SK-N-SH treated with all-trans-retinoic acid at 6 μM for 48 hours (cell line): ENCODE data around the gene SARS1.

Experiments
- ATAC-seq: fragments of 200-7000 bp; cut with Tn5 transposase; 3 replicates; pipeline ENCODE4 v1.9.1; 2020; ENCODE audit warnings: mild to moderate bottlenecking, moderate library complexity
- ARNTL ChIP-seq: fragments of 450-650 bp; formaldehyde crosslinking; IDR thresholded peaks from 2 replicates; pipeline ENCODE4 v1.5.0; 2020; ENCODE audit warnings: low read depth, mild to moderate bottlenecking, moderate library complexity, borderline replicate concordance
- BACH2 ChIP-seq: fragments of 250-450 bp; sonication (Bioruptor Pico); IDR thresholded peaks from 2 replicates; pipeline ENCODE4 v1.9.0; 2021; ENCODE audit warnings: mild to moderate bottlenecking, borderline replicate concordance
- CSDC2 ChIP-seq: fragments of 250-450 bp; sonication (Bioruptor Pico); IDR thresholded peaks from 2 replicates; pipeline ENCODE4 v1.5.0; 2020; ENCODE audit warnings: mild to moderate bottlenecking, moderate library complexity
- ESRRG ChIP-seq: fragments of 250-450 bp; sonication (Bioruptor Pico); IDR thresholded peaks from 2 replicates; pipeline ENCODE4 v1.6.1; 2021; ENCODE audit warnings: mild to moderate bottlenecking
- GLIS3 ChIP-seq: fragments of 250-450 bp; sonication (Bioruptor Pico); IDR thresholded peaks from 2 replicates; pipeline ENCODE4 v1.5.0; 2020; ENCODE audit warnings: mild to moderate bottlenecking, moderate library complexity
- ISL1 ChIP-seq: fragments of 250-450 bp; sonication (Bioruptor Pico); IDR thresholded peaks from 2 replicates; pipeline ENCODE4 v2.1.2; 2022; ENCODE audit warnings: mild to moderate bottlenecking, moderate library complexity
- OSR1 ChIP-seq: fragments of 250-450 bp; sonication (Bioruptor Pico); IDR thresholded peaks from 2 replicates; pipeline ENCODE4 v1.8.0; 2022; ENCODE audit warnings: moderate library complexity, mild to moderate bottlenecking, inconsistent platforms
- PPARA ChIP-seq: fragments of 250-450 bp; sonication (Bioruptor Pico); IDR thresholded peaks from 2 replicates; pipeline ENCODE4 v1.5.0; 2020; ENCODE audit warnings: mild to moderate bottlenecking, borderline replicate concordance
- RARB ChIP-seq: fragments of 250-450 bp; sonication (Bioruptor Pico); IDR thresholded peaks from 2 replicates; pipeline ENCODE4 v1.8.0; 2021; ENCODE audit warnings: mild to moderate bottlenecking, moderate library complexity
- SNAI2 ChIP-seq: fragments of 250-450 bp; sonication (Bioruptor Pico); IDR thresholded peaks from 2 replicates; pipeline ENCODE4 v1.5.0; 2020; ENCODE audit warnings: mild to moderate bottlenecking, moderate library complexity
- TOX ChIP-seq: fragments of 250-450 bp; sonication (Bioruptor Pico); IDR thresholded peaks from 2 replicates; pipeline ENCODE4 v1.8.0; 2021; ENCODE audit warnings: mild to moderate bottlenecking, moderate library complexity, borderline replicate concordance
- ZC3H10 ChIP-seq: fragments of 250-450 bp; sonication (Bioruptor Pico); IDR thresholded peaks from 2 replicates; pipeline ENCODE4 v1.5.1; 2021; ENCODE audit warnings: mild to moderate bottlenecking, moderate library complexity
- ZFP3 ChIP-seq: fragments of 250-450 bp; sonication (Bioruptor Pico); IDR thresholded peaks from 2 replicates; pipeline ENCODE4 v1.5.0; 2020; ENCODE audit warnings: mild to moderate bottlenecking, moderate library complexity
- ZFP30 ChIP-seq: fragments of 450-650 bp; formaldehyde crosslinking; IDR thresholded peaks from 2 replicates; pipeline ENCODE4 v1.5.0; 2022; ENCODE audit warnings: mild to moderate bottlenecking, moderate library complexity
- ZNF565 ChIP-seq: fragments of 450-650 bp; formaldehyde crosslinking; conservative IDR thresholded peaks from 2 replicates; pipeline ENCODE4 v1.5.0; 2020; ENCODE audit warnings: low read depth, mild to moderate bottlenecking, moderate library complexity
- ZNF70 ChIP-seq: fragments of 450-650 bp; formaldehyde crosslinking; IDR thresholded peaks from 2 replicates; pipeline ENCODE4 v1.5.0; 2020; ENCODE audit warnings: mild to moderate bottlenecking, moderate library complexity
- ZNF8 ChIP-seq: fragments of 450-650 bp; formaldehyde crosslinking; IDR thresholded peaks from 2 replicates; pipeline ENCODE4 v1.5.0; 2020; ENCODE audit warnings: mild to moderate bottlenecking, moderate library complexity
- TF ChIP-seq, protein P1 (sequence below): fragments of 250-450 bp; sonication (Bioruptor Pico); IDR thresholded peaks from 2 replicates; pipeline ENCODE4 v1.5.1; 2020; ENCODE audit warnings: low read depth, mild to moderate bottlenecking, moderate library complexity
- TF ChIP-seq, protein P2 (sequence below): fragments of 250-450 bp; sonication (Bioruptor Pico); IDR thresholded peaks from 2 replicates; pipeline ENCODE4 v1.5.0; 2020; ENCODE audit warnings: mild to moderate bottlenecking, moderate library complexity
- TF ChIP-seq, protein P3 (sequence below): fragments of 250-450 bp; sonication (Bioruptor Pico); IDR thresholded peaks from 2 replicates; pipeline ENCODE4 v1.8.0; 2020; ENCODE audit warnings: mild to moderate bottlenecking, moderate library complexity, borderline replicate concordance
- TF ChIP-seq, protein P4 (sequence below): fragments of 250-450 bp; sonication (Bioruptor Pico); IDR thresholded peaks from 2 replicates; pipeline ENCODE4 v1.8.0; 2021; ENCODE audit warnings: low read depth, mild to moderate bottlenecking, moderate library complexity, borderline replicate concordance
- TF ChIP-seq, protein P5 (sequence below): fragments of 250-450 bp; sonication (Bioruptor Pico); IDR thresholded peaks from 2 replicates; pipeline ENCODE4 v1.5.1; 2021; ENCODE audit warnings: mild to moderate bottlenecking, moderate library complexity

SARS1 gene

DNA sequence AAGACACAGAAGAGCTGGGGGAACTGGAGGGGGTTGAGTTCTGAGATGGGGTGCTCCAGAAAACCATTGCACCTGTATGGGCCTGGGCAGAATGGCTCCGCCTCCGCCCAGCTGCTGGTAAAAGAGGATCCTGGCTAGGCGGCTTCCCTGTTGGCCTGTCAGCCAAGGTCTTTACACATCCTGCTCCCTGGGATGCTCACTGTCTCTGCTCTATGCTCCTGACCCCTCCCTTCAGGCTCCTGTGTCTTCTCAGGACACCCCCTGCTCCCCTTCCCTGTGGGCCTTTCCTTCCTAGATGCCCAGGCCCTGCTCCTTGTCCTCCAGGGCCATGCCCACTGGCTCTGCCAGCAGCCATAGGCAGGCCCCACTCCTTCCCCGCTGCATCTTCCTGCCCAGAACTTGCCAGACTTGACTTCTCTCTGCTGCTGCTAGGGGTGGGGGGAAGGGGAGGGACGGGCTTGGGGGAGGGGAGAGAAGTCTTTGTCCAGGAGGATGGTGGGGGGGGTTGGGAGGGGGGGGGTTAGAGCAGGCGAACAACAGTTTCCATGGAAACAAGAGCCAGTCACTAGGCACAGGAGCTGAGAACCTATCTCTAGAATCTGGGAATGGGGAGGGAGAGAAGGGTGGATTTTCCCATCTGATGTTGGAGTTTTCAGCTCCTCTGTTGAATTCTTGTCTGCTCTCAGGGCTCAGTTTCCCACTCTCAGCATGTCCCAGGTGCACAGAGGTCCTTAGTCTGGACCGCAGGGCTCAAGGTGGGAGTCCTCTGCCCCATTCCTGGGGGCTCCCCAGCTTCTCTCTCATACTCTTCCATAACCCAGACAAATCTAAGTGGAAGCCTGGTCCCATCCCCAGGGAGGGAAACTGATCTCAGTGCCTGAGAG, 46.2 kb downstream of the SARS1 start:
- ATAC-seq: no peak
- TF ChIP-seq ZFP3 (CRISPR knock-in tag): no peak

DNA sequence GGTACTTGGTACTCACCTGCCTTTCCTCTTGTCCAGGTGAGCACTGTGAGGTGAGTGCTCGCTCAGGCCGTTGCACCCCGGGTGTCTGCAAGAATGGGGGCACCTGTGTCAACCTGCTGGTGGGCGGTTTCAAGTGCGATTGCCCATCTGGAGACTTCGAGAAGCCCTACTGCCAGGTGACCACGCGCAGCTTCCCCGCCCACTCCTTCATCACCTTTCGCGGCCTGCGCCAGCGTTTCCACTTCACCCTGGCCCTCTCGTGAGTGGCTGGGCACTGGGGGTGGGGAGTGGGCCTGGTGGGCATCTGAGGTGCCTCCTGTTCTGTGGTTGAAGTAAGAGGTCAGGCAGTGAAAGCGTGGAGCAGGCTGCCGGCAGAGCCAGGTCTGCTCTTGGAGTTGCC, 47.3 kb downstream of the SARS1 start:
- TF ChIP-seq, protein P1, sequence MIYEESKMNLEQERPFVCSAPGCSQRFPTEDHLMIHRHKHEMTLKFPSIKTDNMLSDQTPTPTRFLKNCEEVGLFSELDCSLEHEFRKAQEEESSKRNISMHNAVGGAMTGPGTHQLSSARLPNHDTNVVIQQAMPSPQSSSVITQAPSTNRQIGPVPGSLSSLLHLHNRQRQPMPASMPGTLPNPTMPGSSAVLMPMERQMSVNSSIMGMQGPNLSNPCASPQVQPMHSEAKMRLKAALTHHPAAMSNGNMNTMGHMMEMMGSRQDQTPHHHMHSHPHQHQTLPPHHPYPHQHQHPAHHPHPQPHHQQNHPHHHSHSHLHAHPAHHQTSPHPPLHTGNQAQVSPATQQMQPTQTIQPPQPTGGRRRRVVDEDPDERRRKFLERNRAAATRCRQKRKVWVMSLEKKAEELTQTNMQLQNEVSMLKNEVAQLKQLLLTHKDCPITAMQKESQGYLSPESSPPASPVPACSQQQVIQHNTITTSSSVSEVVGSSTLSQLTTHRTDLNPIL (CRISPR knock-in tag): no peak
- TF ChIP-seq CSDC2 (no peak), ZNF8 (no peak), ESRRG (CRISPR knock-in tag) (no peak), ARNTL (CRISPR knock-in tag) (no peak), TOX (CRISPR knock-in tag) (no peak), ZC3H10 (CRISPR knock-in tag) (no peak), ZFP30 (CRISPR knock-in tag) (no peak), ZNF70 (CRISPR knock-in tag) (no peak), RARB (no peak), PPARA (CRISPR knock-in tag) (no peak), ISL1 (no peak), ZFP3 (CRISPR knock-in tag) (no peak), GLIS3 (CRISPR knock-in tag) (no peak), ZNF565 (CRISPR knock-in tag) (no peak), OSR1 (CRISPR knock-in tag) (no peak)
- TF ChIP-seq, protein P2, sequence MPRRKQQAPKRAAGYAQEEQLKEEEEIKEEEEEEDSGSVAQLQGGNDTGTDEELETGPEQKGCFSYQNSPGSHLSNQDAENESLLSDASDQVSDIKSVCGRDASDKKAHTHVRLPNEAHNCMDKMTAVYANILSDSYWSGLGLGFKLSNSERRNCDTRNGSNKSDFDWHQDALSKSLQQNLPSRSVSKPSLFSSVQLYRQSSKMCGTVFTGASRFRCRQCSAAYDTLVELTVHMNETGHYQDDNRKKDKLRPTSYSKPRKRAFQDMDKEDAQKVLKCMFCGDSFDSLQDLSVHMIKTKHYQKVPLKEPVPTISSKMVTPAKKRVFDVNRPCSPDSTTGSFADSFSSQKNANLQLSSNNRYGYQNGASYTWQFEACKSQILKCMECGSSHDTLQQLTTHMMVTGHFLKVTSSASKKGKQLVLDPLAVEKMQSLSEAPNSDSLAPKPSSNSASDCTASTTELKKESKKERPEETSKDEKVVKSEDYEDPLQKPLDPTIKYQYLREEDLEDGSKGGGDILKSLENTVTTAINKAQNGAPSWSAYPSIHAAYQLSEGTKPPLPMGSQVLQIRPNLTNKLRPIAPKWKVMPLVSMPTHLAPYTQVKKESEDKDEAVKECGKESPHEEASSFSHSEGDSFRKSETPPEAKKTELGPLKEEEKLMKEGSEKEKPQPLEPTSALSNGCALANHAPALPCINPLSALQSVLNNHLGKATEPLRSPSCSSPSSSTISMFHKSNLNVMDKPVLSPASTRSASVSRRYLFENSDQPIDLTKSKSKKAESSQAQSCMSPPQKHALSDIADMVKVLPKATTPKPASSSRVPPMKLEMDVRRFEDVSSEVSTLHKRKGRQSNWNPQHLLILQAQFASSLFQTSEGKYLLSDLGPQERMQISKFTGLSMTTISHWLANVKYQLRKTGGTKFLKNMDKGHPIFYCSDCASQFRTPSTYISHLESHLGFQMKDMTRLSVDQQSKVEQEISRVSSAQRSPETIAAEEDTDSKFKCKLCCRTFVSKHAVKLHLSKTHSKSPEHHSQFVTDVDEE: no peak
- TF ChIP-seq, protein P3, sequence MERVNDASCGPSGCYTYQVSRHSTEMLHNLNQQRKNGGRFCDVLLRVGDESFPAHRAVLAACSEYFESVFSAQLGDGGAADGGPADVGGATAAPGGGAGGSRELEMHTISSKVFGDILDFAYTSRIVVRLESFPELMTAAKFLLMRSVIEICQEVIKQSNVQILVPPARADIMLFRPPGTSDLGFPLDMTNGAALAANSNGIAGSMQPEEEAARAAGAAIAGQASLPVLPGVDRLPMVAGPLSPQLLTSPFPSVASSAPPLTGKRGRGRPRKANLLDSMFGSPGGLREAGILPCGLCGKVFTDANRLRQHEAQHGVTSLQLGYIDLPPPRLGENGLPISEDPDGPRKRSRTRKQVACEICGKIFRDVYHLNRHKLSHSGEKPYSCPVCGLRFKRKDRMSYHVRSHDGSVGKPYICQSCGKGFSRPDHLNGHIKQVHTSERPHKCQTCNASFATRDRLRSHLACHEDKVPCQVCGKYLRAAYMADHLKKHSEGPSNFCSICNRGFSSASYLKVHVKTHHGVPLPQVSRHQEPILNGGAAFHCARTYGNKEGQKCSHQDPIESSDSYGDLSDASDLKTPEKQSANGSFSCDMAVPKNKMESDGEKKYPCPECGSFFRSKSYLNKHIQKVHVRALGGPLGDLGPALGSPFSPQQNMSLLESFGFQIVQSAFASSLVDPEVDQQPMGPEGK (CRISPR knock-in tag): no peak
- TF ChIP-seq, protein P4, sequence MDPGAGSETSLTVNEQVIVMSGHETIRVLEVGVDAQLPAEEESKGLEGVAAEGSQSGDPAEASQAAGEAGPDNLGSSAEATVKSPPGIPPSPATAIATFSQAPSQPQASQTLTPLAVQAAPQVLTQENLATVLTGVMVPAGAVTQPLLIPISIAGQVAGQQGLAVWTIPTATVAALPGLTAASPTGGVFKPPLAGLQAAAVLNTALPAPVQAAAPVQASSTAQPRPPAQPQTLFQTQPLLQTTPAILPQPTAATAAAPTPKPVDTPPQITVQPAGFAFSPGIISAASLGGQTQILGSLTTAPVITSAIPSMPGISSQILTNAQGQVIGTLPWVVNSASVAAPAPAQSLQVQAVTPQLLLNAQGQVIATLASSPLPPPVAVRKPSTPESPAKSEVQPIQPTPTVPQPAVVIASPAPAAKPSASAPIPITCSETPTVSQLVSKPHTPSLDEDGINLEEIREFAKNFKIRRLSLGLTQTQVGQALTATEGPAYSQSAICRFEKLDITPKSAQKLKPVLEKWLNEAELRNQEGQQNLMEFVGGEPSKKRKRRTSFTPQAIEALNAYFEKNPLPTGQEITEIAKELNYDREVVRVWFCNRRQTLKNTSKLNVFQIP (CRISPR knock-in tag): no peak
- TF ChIP-seq, protein P5, sequence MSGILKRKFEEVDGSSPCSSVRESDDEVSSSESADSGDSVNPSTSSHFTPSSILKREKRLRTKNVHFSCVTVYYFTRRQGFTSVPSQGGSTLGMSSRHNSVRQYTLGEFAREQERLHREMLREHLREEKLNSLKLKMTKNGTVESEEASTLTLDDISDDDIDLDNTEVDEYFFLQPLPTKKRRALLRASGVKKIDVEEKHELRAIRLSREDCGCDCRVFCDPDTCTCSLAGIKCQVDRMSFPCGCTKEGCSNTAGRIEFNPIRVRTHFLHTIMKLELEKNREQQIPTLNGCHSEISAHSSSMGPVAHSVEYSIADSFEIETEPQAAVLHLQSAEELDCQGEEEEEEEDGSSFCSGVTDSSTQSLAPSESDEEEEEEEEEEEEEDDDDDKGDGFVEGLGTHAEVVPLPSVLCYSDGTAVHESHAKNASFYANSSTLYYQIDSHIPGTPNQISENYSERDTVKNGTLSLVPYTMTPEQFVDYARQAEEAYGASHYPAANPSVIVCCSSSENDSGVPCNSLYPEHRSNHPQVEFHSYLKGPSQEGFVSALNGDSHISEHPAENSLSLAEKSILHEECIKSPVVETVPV (CRISPR knock-in tag): no peak
- ATAC-seq: no peak

DNA sequence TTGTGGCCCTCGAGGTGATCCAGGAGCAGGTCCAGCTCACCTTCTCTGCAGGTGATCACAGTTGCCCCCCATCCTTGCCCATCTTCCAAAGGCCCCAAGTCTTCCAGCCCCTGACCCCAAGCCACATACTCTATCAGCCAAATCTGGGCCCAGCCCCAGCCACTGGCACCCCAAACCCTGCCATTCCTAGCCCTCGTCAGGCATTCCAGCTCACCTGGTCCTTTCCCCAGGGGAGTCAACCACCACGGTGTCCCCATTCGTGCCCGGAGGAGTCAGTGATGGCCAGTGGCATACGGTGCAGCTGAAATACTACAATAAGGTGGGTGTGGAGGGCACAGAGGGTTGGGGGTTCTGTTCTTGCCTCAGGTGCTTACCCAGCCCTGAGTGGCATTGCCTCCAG, 47.9 kb downstream of the SARS1 start:
- ATAC-seq: no peak
- no peak for TF ChIP-seq RARB
- TF ChIP-seq ARNTL (CRISPR knock-in tag): no peak
- TF ChIP-seq, protein P1 (CRISPR knock-in tag): no peak
- no peak for TF ChIP-seq ZNF565 (CRISPR knock-in tag)
- no peak for TF ChIP-seq BACH2 (CRISPR knock-in tag)
- TF ChIP-seq, protein P5 (CRISPR knock-in tag): no peak
- TF ChIP-seq, protein P2: no peak
- TF ChIP-seq OSR1 (CRISPR knock-in tag): no peak
- TF ChIP-seq ISL1: no peak
- no peak for TF ChIP-seq ZNF70 (CRISPR knock-in tag)
- TF ChIP-seq ZNF8: no peak
- TF ChIP-seq SNAI2 (CRISPR knock-in tag): no peak
